VCaP (cell line): Measurements from ENCODE around the gene DNAJC4.

ENCODE experiments used
- H3K27ac ChIP-seq: fragments of 450-650 bp; 2 replicates; pipeline ENCODE4 v1.5.1; 2017
- CTCF ChIP-seq: fragments of 450-650 bp; conservative IDR thresholded peaks from 2 replicates; pipeline ENCODE4 v1.5.1; 2017; ENCODE audit warnings: mild to moderate bottlenecking, moderate library complexity

The DNAJC4 gene

GRCh38 chr11:64249038-64249437 is 18.7 kb downstream of the DNAJC4 start:
- TF ChIP-seq CTCF = no peak
- H3K27ac ChIP-seq = peak overlapping the region; percentile 95; the same call in 1 of the 2 replicates

GRCh38 chr11:64249563-64250414 is 19.4 kb downstream of the DNAJC4 start:
- TF ChIP-seq CTCF = no peak
- H3K27ac ChIP-seq = peak overlapping the region; percentile 89; the same call in 1 of the 2 replicates

- TF ChIP-seq CTCF = no peak
- H3K27ac ChIP-seq = peak overlapping the region; percentile 89
Observed at GRCh38 chr11:64250415-64251015, 20.2 kb downstream of the DNAJC4 start.

- peak; percentile 100 for TF ChIP-seq CTCF
- H3K27ac ChIP-seq = peak within 1 kb of the TSS; percentile 89
Observed at GRCh38 chr11:64251016-64251752, 20.8 kb downstream of the DNAJC4 start, which contains the start of gene PLCB3. Gene PLCB3 (plus strand): TSS chr11:64251530. CDS start chr11:64251650, 120 bp downstream.

- peak overlapping the region; percentile 89 for H3K27ac ChIP-seq
- no peak for TF ChIP-seq CTCF
Observed at GRCh38 chr11:64251753-64252002, 21.3 kb downstream of the DNAJC4 start.

- peak overlapping the region; percentile 89 for H3K27ac ChIP-seq
- TF ChIP-seq CTCF = no peak
Observed at GRCh38 chr11:64252003-64252872, 21.9 kb downstream of the DNAJC4 start.
